PC-9 (cell line): ENCODE measurements around the gene ANK2. TPM values are rescaled to one million over a fixed set of nuclear protein-coding genes. Genes with fewer than 3 reads are reported as not detected.

Source experiments
- BruUV-seq: library from RNA; stranded (reverse); fragments of 400-500 nt; replicated peaks from 2 replicates; lab custom pipeline; 2021; lab: Mats Ljungman, UMichigan
- CTCF ChIA-PET: fragments of 300-600 bp; sonication (Branson Sonifier 250); formaldehyde crosslinking; loops from one replicate; lab custom pipeline; 2022; ENCODE audit warnings: antibody characterized with exemption; lab: Charles Lee
- POLR2A ChIA-PET: fragments of 300-600 bp; sonication (Branson Sonifier 250); formaldehyde crosslinking; loops from one replicate; lab custom pipeline; 2022; ENCODE audit warnings: antibody characterized with exemption; ENCODE audit not compliant: unreplicated experiment; lab: Charles Lee
- DNase-seq, 2 experiments: peaks; one replicate each; pipeline versions ENCODE4 v3.0.0 to v3.0.0-alpha.2; 2015 to 2022; ENCODE audit warnings: mixed read lengths in 1 of 2
- H2AFZ ChIP-seq: fragments of 200-600 bp; sonication (generic); 2 replicates; pipeline ENCODE4 v1.8.1; 2017; ENCODE audit warnings: antibody characterized with exemption
- H3F3A ChIP-seq: fragments of 200-600 bp; sonication (generic); 2 replicates; pipeline ENCODE4 v1.8.1; 2017; ENCODE audit warnings: antibody characterized with exemption, mild to moderate bottlenecking, low read depth; ENCODE audit not compliant: insufficient read depth
- H3K27ac ChIP-seq: fragments of 200-600 bp; sonication (generic); 2 replicates; pipeline ENCODE4 v1.6.1; 2016; ENCODE audit warnings: mixed run types
- H3K27me3 ChIP-seq: fragments of 200-600 bp; sonication (generic); 2 replicates; pipeline ENCODE4 v1.6.1; 2016; ENCODE audit warnings: low read depth, mixed run types; ENCODE audit not compliant: insufficient read depth
- H3K36me3 ChIP-seq: fragments of 200-600 bp; sonication (generic); 2 replicates; pipeline ENCODE4 v1.6.1; 2016; ENCODE audit warnings: low read depth, mixed run types
- H3K4me1 ChIP-seq: fragments of 200-600 bp; sonication (generic); replicated peaks from 2 replicates; pipeline ENCODE4 v1.6.1; 2016; ENCODE audit warnings: mixed run types; ENCODE audit not compliant: insufficient read depth
- H3K4me2 ChIP-seq: fragments of 200-600 bp; sonication (generic); 2 replicates; pipeline ENCODE4 v1.6.1; 2017; ENCODE audit warnings: mixed run types
- H3K4me3 ChIP-seq: fragments of 200-600 bp; sonication (generic); 2 replicates; pipeline ENCODE4 v1.6.1; 2016; ENCODE audit warnings: mixed run types
- H3K79me2 ChIP-seq: fragments of 200-600 bp; sonication (generic); 2 replicates; pipeline ENCODE4 v1.6.1; 2017; ENCODE audit warnings: low read depth, mixed run types
- H3K9me2 ChIP-seq: fragments of 200-600 bp; sonication (generic); 2 replicates; pipeline ENCODE4 v1.8.1; 2017; ENCODE audit warnings: mild to moderate bottlenecking; ENCODE audit not compliant: insufficient read depth
- H3K9me3 ChIP-seq: fragments of 200-600 bp; sonication (generic); 2 replicates; pipeline ENCODE4 v1.8.1; 2016; ENCODE audit warnings: low read depth; ENCODE audit not compliant: insufficient read depth
- H4K20me1 ChIP-seq: fragments of 200-600 bp; sonication (generic); 2 replicates; pipeline ENCODE4 v1.8.1; 2017; ENCODE audit not compliant: insufficient read depth
- CTCF ChIP-seq: fragments of 200-600 bp; sonication (generic); conservative IDR thresholded peaks from 2 replicates; pipeline ENCODE4 v1.6.1; 2017; ENCODE audit warnings: mixed run types, antibody characterized with exemption, mild to moderate bottlenecking, moderate library complexity
- EZH2 ChIP-seq: fragments of 200-600 bp; sonication (generic); IDR thresholded peaks from 2 replicates; pipeline ENCODE4 v1.8.0; 2017; ENCODE audit warnings: antibody characterized with exemption, low read depth
- intact Hi-C: fragments of 100-400 bp; cut with micrococcal nuclease; formaldehyde crosslinking; loops from one replicate; pipeline ENCODE4 v1.10.0; 2022; ENCODE audit not compliant: unreplicated experiment
- total RNA-seq: library from RNA; stranded (reverse); gene quantifications from 2 replicates; pipeline ENCODE4 v1.2.3, GENCODE V29; 2021

Gene ANK2
- total RNA-seq, 1 experiment from 2014 or later: 0.61 TPM

GRCh38 chr4:113405874-113406722 is 356.6 kb downstream of the ANK2 start:
- DNase-seq: no peak
- Histone ChIP-seq H3K27me3 (no peaks in the 10 kb centered on the region), H3K36me3 (no peaks in the 10 kb centered on the region), H3K27ac (no peak overlapping the region), H3K79me2 (no peaks in the 10 kb centered on the region), H3K9me3 (no peaks in the 10 kb centered on the region), H3K4me2 (no peak overlapping the region), H3K4me1 (no peaks in the 10 kb centered on the region), H2AFZ (no peak overlapping the region), H3F3A (no peaks in the 10 kb centered on the region), H3K9me2 (no peaks in the 10 kb centered on the region), H4K20me1 (no peaks in the 10 kb centered on the region), H3K4me3 (no peak overlapping the region)
- BruUV-seq: no TSS peak
- POLR2A ChIA-PET: no interaction called here
- intact Hi-C loops: no loop called here
- TF ChIP-seq CTCF (no peak), EZH2 (no peak)
- CTCF ChIA-PET: no interaction called here

GRCh38 chr4:113406723-113407016 is 357.2 kb downstream of the ANK2 start:
- Histone ChIP-seq H3F3A (no peaks in the 10 kb centered on the region), H2AFZ (no peak overlapping the region), H3K27me3 (no peaks in the 10 kb centered on the region), H3K27ac (no peak overlapping the region), H3K4me2 (no peak overlapping the region), H3K9me2 (no peaks in the 10 kb centered on the region), H3K4me3 (no peak overlapping the region), H3K79me2 (no peaks in the 10 kb centered on the region), H3K4me1 (no peaks in the 10 kb centered on the region), H4K20me1 (no peaks in the 10 kb centered on the region), H3K36me3 (no peaks in the 10 kb centered on the region), H3K9me3 (no peaks in the 10 kb centered on the region)
- TF ChIP-seq EZH2: no peak
- no peak for TF ChIP-seq CTCF
- DNase-seq: no peak
- BruUV-seq: no TSS peak
- CTCF ChIA-PET: no interaction called here
- intact Hi-C loops: no loop called here
- POLR2A ChIA-PET: no interaction called here

- Histone ChIP-seq H3K4me3 (no peak overlapping the region), H4K20me1 (no peaks in the 10 kb centered on the region), H3K79me2 (no peaks in the 10 kb centered on the region), H3K36me3 (no peaks in the 10 kb centered on the region), H3K27ac (no peak overlapping the region), H2AFZ (no peak overlapping the region), H3K9me3 (no peaks in the 10 kb centered on the region), H3K4me2 (no peak overlapping the region), H3K4me1 (no peaks in the 10 kb centered on the region), H3K27me3 (no peaks in the 10 kb centered on the region), H3K9me2 (no peaks in the 10 kb centered on the region), H3F3A (no peaks in the 10 kb centered on the region)
- intact Hi-C loops: no loop called here
- CTCF ChIA-PET: no interaction called here
- no peak for DNase-seq
- POLR2A ChIA-PET: no interaction called here
- TF ChIP-seq EZH2 (no peak), CTCF (no peak)
- BruUV-seq: no TSS peak
These were observed 358.0 kb downstream of the ANK2 start for GRCh38 chr4:113407409-113407808.
